A673 (cell line): ENCODE data around the gene MUS81. TPM values are rescaled to one million over a fixed set of nuclear protein-coding genes. Genes with fewer than 3 reads are reported as not detected.

Experiments
- BruUV-seq: library from RNA; stranded (reverse); fragments of 400-500 nt; replicated peaks from 2 replicates; lab custom pipeline; 2021; lab: Mats Ljungman, UMichigan
- CTCF ChIA-PET: fragments of 300-600 bp; sonication (Branson Sonifier 250); formaldehyde crosslinking; loops from one replicate; lab custom pipeline; 2022; ENCODE audit warnings: antibody characterized with exemption; lab: Charles Lee
- POLR2A ChIA-PET: fragments of 300-600 bp; sonication (Branson Sonifier 250); formaldehyde crosslinking; loops from one replicate; lab custom pipeline; 2022; ENCODE audit warnings: antibody characterized with exemption; ENCODE audit not compliant: low non-redundant PET; lab: Charles Lee
- DNase-seq: peaks from one replicate; pipeline ENCODE4 v3.0.0-alpha.2; 2015; ENCODE audit warnings: low spot score
- H3K27ac ChIP-seq: fragments of 200-600 bp; sonication (generic); 2 replicates; pipeline ENCODE4 v1.5.1; 2016; ENCODE audit warnings: mixed run types, low read depth, mild to moderate bottlenecking, mixed read lengths, antibody characterized with exemption, low read length; ENCODE audit not compliant: poor library complexity, severe bottlenecking
- H3K27me3 ChIP-seq: fragments of 200-600 bp; sonication (generic); replicated peaks from 2 replicates; pipeline ENCODE4 v1.6.1; 2017; ENCODE audit warnings: mixed run types, low read depth, mild to moderate bottlenecking, mixed read lengths, antibody characterized with exemption, low read length; ENCODE audit not compliant: insufficient read depth, poor library complexity
- H3K36me3 ChIP-seq: fragments of 200-600 bp; sonication (generic); 2 replicates; pipeline ENCODE4 v1.6.1; 2016; ENCODE audit warnings: mixed run types, mild to moderate bottlenecking, mixed read lengths, antibody characterized with exemption, low read length; ENCODE audit not compliant: insufficient read depth, poor library complexity, severe bottlenecking
- H3K4me1 ChIP-seq: fragments of 200-600 bp; sonication (generic); 2 replicates; pipeline ENCODE4 v1.6.1; 2017; ENCODE audit warnings: mixed run types, mild to moderate bottlenecking, mixed read lengths, antibody characterized with exemption, low read length; ENCODE audit not compliant: insufficient read depth, poor library complexity, severe bottlenecking
- H3K4me3 ChIP-seq: fragments of 200-600 bp; sonication (generic); 2 replicates; pipeline ENCODE4 v1.5.1; 2016; ENCODE audit warnings: low read depth, mixed run types, mild to moderate bottlenecking, mixed read lengths, low read length; ENCODE audit not compliant: poor library complexity, severe bottlenecking
- H3K9me3 ChIP-seq: fragments of 200-600 bp; sonication (generic); 2 replicates; pipeline ENCODE4 v1.6.1; 2016; ENCODE audit warnings: mixed run types, low read depth, mild to moderate bottlenecking, mixed read lengths, antibody characterized with exemption, low read length; ENCODE audit not compliant: poor library complexity, severe bottlenecking
- CTCF ChIP-seq: fragments of 300-800, 200-600 bp; sonication (generic); conservative IDR thresholded peaks from 2 replicates; pipeline ENCODE4 v1.5.1; 2017; ENCODE audit warnings: low read depth, mild to moderate bottlenecking, antibody characterized with exemption, low read length, moderate library complexity, mixed read lengths
- EZH2 ChIP-seq: fragments of 200-600 bp; sonication (generic); IDR thresholded peaks from 2 replicates; pipeline ENCODE4 v1.6.1; 2017; ENCODE audit warnings: borderline replicate concordance, low read depth, mild to moderate bottlenecking, mixed read lengths, antibody characterized with exemption, low read length; ENCODE audit not compliant: poor library complexity, severe bottlenecking
- intact Hi-C: fragments of 100-400 bp; cut with micrococcal nuclease; formaldehyde crosslinking; loops from one replicate; pipeline ENCODE4 v1.10.0; 2022; ENCODE audit not compliant: unreplicated experiment
- total RNA-seq: library from RNA; stranded (reverse); gene quantifications from 2 replicates; pipeline ENCODE4 v1.2.3, GENCODE V29; 2021

The MUS81 gene
- total RNA-seq, 1 experiment from 2014 or later = 77.4 TPM

- Histone ChIP-seq H3K36me3 (peaks cover 62% of the 10 kb centered on the region), H3K4me1 (peaks cover 18% of the 10 kb centered on the region), H3K4me3 (no peak overlapping the region), H3K27me3 (no peaks in the 10 kb centered on the region), H3K27ac (peak overlapping the region; percentile 27), H3K9me3 (no peaks in the 10 kb centered on the region)
- ChIA-PET CTCF (interaction anchor here (1.1 kb wide), 1 partner anchor 8 kb away, joined by 4 read pairs; the partner anchor contains the start of gene MUS81), POLR2A (no interaction called here)
- no peak for DNase-seq
- intact Hi-C loops = no loop called here
- TF ChIP-seq EZH2 = no peak
- TF ChIP-seq CTCF = no peak
- BruUV-seq = no TSS peak
These were observed 7.2 kb downstream of the MUS81 start for GRCh38 chr11:65867284-65868071.

GRCh38 chr11:65868076-65868667 is 7.9 kb downstream of the MUS81 start:
- ChIA-PET CTCF (interaction anchor here (1.1 to 4.1 kb wide), 3 partner anchors 8 to 19 kb away, joined by 3 to 16 read pairs (median 4); partner anchors contain the start of gene MUS81), POLR2A (no interaction called here)
- intact Hi-C loops = no loop called here
- Histone ChIP-seq H3K4me1 (peaks cover 23% of the 10 kb centered on the region), H3K4me3 (no peak overlapping the region), H3K27me3 (no peaks in the 10 kb centered on the region), H3K36me3 (peaks cover 55% of the 10 kb centered on the region), H3K9me3 (no peaks in the 10 kb centered on the region), H3K27ac (no peak overlapping the region)
- no peak for TF ChIP-seq CTCF
- no peak for TF ChIP-seq EZH2
- no TSS peak for BruUV-seq
- DNase-seq = peak; percentile 73

GRCh38 chr11:65868907-65869306 is 8.7 kb downstream of the MUS81 start:
- Histone ChIP-seq H3K4me1 (peaks cover 24% of the 10 kb centered on the region), H3K27ac (no peak overlapping the region), H3K36me3 (peaks cover 48% of the 10 kb centered on the region), H3K27me3 (no peaks in the 10 kb centered on the region), H3K4me3 (no peak overlapping the region), H3K9me3 (no peaks in the 10 kb centered on the region)
- no peak for DNase-seq
- no TSS peak for BruUV-seq
- intact Hi-C loops = no loop called here
- no peak for TF ChIP-seq EZH2
- TF ChIP-seq CTCF = no peak
- CTCF ChIA-PET = interaction anchor here (1.1 to 4.1 kb wide), 4 partner anchors 9 to 18 kb away, joined by 3 to 16 read pairs (median 6); partner anchors contain the start of gene MUS81
- POLR2A ChIA-PET = no interaction called here
